CD4-positive, alpha-beta T cell treated with Interleukin-17A for 1 hour (primary cell): Measurements from ENCODE around the gene TLL2.

Experiments
- DNase-seq: peaks from one replicate; pipeline ENCODE4 v3.0.0-alpha.2; 2020

The TLL2 gene

DNA sequence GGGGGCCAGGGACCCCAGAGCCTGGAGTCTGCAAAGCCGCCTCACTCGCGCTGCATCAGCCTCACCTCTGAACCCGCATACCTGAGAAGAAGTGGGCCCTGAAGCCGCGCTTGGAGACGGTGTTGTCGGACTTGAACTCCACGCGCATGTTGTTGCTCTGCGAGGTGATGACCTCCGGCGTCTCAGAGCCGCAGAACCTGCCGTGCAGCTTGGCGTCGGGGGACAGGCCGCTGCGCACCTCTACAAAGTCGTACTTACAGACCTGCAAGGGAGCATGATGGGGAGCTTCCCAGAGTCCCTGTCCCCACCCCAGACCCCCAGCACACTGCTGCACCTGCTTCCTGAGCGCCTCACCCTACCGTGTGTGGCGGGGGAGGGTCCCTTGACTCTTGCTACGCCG, 129.2 kb downstream of the TLL2 start:
- DNase-seq = no peak

- no peak for DNase-seq
Measured at GRCh38 chr10:96380821-96381220, 132.9 kb downstream of the TLL2 start.

DNA sequence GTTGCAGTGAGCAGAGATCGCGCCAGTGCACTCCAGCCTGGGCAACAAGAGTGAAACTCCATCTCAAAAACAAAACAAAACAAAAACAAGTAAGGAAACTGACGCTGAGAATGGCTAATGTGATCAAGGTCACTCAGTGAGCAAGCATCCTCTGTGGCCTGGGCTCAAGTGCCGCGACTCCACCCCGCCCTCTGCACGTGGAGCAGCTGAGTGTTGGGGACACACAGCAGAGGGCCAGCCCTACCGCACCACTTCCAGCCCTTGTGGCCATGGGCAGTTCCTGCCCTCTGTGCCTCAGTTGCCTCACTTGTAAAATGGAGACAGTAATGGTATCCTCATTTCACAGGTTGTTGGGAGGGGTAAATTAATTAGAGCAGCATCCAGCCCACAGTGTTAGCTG, 134.0 kb downstream of the TLL2 start:
- DNase-seq = no peak

DNA sequence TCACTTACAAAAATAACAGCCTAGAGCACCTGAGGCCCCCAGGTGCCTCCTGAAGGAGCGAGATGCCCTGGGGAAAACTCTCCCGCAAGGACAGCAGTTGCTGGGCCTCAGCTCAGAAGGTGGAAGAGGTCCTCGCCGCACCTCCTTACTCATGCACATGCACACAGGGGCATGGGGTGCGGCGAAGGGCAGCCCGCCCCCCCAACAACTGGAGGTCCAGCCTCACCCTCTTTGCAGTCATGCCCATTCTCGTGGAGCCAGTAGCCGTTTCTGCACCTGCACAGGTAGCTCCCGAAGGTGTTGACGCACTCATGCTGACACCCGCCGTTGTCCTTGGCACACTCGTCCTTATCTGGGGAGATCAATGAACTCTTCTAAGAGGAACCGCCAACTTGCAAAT, 135.0 kb downstream of the TLL2 start:
- no peak for DNase-seq

DNA sequence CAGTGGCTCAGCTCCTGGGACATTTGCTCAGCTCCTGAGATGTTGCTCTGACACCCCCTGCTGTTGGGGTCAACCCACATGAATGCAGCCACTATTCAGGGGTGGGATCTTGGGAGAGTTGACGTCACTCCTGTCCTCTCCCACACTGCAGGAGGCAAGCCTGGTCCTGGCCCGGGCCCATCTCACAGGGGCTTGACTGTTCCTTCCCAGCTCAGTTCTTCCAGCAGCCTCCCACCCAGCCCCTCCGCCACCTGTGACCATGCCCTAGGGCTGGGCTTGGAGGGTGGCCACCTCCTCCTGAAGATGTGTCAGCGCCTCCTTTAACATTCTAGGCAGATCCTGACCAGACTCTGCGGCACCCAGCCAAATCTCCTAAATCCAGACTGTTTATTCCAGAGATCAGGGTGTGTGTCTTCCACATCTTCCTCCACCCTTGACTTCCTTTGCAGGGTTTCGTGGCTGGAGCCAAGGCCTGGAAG, 135.9 kb downstream of the TLL2 start:
- DNase-seq = no peak

DNA sequence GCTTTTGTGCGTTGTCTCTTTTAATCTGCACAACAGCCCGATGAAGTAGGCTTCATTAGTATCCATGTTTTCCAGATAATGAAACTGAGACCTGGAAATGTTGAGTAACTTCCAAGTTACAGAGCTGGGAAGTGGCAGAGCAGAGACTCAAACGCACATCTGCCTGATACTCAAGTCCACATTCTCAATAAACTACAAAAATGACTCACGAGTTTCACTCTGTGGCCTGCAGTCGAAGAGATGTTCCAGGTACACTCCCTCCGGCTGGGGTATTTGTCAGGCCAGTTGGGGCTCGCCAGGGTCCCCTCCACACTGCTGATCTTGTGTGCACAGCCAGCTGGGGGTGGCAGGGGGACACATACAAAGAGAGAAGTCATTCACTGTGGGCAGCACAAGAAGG, 137.2 kb downstream of the TLL2 start:
- DNase-seq = no peak

- peak; percentile 66 for DNase-seq
Measured at GRCh38 chr10:96374985-96375830, 138.5 kb downstream of the TLL2 start.

- no peak for DNase-seq
Measured at GRCh38 chr10:96374639-96374984, 139.1 kb downstream of the TLL2 start.

GRCh38 chr10:96374004-96374403, 139.7 kb downstream of the TLL2 start:
- no peak for DNase-seq

DNA sequence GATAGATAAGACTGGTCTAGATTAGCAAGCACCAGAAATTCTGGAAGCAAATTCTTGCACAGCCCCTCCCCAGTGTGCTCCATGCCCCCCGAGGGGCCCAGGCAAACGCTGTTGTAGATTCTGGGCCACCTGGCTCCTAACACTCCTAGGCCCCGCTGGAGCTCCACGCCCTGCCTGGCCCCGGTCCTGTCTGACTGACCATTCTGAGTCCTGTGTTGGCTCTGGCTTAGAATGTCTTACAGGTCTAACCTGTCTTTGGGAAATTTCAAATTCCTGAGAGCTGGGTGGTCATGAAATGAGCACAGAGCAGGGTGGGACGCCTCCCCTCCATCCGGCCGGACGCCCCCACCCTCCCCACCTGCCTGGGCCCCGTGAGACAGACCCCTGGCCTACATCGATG, 142.4 kb downstream of the TLL2 start:
- no peak for DNase-seq

GRCh38 chr10:96370584-96371157, 143.1 kb downstream of the TLL2 start:
- peak; percentile 57 for DNase-seq

DNA sequence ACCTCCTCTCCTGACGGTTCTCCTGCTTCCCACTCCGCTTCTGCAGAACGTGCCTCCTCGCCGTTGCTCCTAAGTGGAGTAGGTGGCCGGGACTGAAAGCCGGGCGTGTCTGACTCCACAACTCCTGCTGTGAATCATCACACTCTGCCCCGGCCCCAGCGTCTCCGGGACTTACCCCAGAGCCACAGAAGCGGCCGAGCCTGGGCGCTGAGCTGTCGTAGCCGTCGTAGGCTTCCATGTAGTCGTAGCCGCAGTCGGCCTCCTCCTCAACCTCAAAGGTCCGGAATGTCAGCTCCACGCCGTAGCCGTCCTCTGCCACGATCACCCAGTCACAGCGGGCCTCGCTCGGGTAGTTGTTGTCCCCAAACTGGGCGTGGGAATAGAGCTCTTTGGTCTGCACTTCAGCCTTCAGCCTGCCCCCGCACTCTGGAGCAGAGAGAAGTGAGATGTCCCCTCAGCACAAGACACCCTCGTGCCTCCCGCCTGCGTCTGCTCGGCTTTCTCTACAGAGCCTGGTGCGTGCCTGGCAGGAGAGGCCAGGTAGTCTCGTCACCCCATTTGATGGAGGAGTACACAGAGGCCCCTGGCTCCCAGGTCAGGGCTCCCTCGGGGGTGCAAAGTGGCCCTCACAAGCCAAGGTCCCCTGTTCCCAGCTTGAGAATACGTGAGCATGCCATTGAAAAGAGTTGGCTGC, 143.7 kb downstream of the TLL2 start:
- no peak for DNase-seq

DNA sequence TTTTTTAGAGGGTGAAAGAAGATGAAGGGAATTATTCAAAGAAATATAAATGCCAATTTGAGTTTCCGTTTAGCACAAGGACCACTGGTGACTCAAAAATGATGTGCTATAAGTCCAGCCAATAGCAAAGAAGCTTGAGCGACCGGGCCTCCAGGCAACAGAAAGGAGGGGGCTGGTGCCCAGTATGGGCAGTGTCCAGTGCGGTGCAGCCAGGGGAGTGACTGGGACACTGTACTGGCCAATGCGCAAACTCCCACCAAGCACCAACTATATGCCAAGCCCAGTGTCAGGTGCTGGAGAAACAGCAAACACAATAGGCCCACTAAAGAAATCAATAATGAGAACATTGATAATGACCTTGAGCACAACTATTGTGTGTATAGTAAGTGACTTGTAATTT, 144.8 kb downstream of the TLL2 start:
- no peak for DNase-seq

DNA sequence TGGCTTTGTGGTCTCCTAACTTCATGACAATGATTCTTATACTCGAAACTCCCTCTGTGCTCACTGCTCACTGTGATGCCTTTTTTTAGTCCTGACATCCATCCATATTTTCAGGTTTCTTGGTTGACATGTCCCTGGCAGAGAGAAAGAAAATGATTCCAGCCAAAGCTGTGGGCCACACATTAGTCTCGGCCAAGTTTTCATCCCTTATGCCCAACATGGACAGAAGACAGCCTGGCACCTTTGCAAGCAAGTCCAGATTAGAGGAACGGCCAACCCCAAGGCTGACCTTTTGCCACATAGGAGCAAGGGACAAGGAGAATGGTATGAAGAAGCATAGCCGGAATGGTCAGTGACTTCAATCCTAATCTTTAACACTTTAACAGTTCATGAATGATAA, 146.3 kb downstream of the TLL2 start:
- no peak for DNase-seq

GRCh38 chr10:96366508-96366907, 147.2 kb downstream of the TLL2 start:
- DNase-seq = no peak

DNA sequence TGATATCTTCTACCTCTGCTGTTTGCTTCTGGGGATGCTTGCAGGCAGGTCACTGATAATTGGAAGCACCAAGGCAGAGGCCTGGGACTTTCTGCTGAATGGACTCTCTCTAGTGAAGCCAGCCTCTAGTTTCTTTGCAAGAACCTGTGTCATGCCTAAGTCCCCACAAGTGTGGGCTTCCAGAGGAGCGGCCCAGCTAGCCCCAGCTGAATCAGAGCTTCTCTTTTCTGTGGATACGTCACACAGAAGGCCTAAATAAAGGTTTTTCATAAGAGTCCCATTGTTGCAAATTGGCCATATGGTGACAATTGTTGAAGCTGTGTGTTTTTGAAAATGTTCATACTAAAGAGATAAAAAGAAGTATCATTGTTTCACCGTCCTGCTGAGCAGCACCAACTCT, 148.2 kb downstream of the TLL2 start:
- DNase-seq = no peak

- DNase-seq = no peak
Measured at GRCh38 chr10:96360766-96361165, 153.0 kb downstream of the TLL2 start.

GRCh38 chr10:96360331-96360730, 153.4 kb downstream of the TLL2 start:
- no peak for DNase-seq

GRCh38 chr10:96359616-96360015, 154.1 kb downstream of the TLL2 start:
- DNase-seq = no peak

- DNase-seq = no peak
Measured at GRCh38 chr10:96358851-96359540, 154.7 kb downstream of the TLL2 start, which contains the start of gene OPALIN. Gene OPALIN (minus strand): TSS chr10:96359002. CDS start chr10:96358896, 106 bp downstream.

- DNase-seq = no peak
Measured at GRCh38 chr10:96357038-96357620, 156.6 kb downstream of the TLL2 start.

DNA sequence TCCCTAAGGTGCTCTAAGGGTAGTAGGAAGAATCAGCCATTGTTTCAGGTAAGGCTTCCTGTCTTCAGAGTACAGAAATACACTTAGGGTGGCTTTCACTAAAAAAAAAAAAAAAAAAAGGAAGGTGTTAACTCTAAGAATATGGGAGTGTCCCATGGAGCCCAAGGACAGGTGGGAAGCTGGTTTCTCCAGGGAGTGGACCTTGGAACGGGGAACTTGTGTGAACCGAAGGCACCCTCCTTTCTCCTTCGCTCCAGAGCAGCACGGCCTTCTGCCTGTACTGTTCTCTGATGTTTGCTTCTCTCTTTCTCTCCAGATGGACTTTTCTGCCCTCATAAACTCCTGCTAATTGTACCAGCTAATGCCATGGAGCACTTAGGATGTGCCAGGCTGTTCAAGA, 161.1 kb downstream of the TLL2 start:
- DNase-seq = no peak

DNA sequence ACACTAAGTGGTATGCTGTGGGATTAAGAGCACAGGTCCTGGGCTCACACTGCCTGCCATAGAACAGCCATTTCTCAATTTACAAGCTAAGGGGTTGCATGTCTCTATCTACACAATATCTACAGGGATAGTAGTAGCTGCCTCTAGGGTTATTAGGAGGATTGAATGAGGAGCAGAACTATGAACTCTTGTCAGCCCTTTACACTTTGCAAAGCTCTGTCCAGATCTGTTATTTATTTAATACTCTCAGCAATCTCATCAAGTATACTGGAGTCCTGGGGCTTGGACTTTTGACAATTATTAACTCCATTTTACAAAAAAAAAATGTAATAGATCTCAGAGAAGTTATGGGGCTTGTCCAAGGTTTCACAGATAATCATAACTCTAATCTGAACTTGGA, 161.7 kb downstream of the TLL2 start:
- DNase-seq = no peak
